Neuronal stem cell (in vitro differentiated cells): ENCODE data around the gene CRISP3.

Experiments used
- DNase-seq: peaks from one replicate; pipeline ENCODE4 v3.0.0-alpha.2; 2013; ENCODE audit warnings: low spot score
- H2AFZ ChIP-seq: one replicate; pipeline ENCODE4 v1.6.1; 2013; ENCODE audit warnings: mild to moderate bottlenecking, low read length, inconsistent platforms
- H2AK5ac ChIP-seq: 2 replicates; pipeline ENCODE4 v1.6.1; 2013; ENCODE audit warnings: low read depth, mild to moderate bottlenecking, inconsistent platforms, low read length, moderate library complexity, mixed read lengths
- H2BK120ac ChIP-seq: 2 replicates; pipeline ENCODE4 v1.6.1; 2013; ENCODE audit warnings: low read depth, mild to moderate bottlenecking, inconsistent platforms, low read length, moderate library complexity, mixed read lengths
- H2BK12ac ChIP-seq: one replicate; pipeline ENCODE4 v1.6.1; 2013; ENCODE audit warnings: low read length, inconsistent platforms
- H2BK15ac ChIP-seq: 2 replicates; pipeline ENCODE4 v1.6.1; 2013; ENCODE audit warnings: mild to moderate bottlenecking, low read length, inconsistent platforms, mixed read lengths
- H2BK5ac ChIP-seq: one replicate; pipeline ENCODE4 v1.6.1; 2013; ENCODE audit warnings: inconsistent platforms, mild to moderate bottlenecking, low read length, moderate library complexity
- H3K14ac ChIP-seq: one replicate; pipeline ENCODE4 v1.6.1; 2013; ENCODE audit warnings: low read length, inconsistent platforms
- H3K18ac ChIP-seq: 2 replicates; pipeline ENCODE4 v1.6.1; 2013; ENCODE audit warnings: low read length, inconsistent platforms
- H3K23ac ChIP-seq: 2 replicates; pipeline ENCODE4 v1.6.1; 2013; ENCODE audit warnings: low read depth, mild to moderate bottlenecking, mixed read lengths, low read length, inconsistent platforms; ENCODE audit not compliant: poor library complexity
- H3K27ac ChIP-seq: replicated peaks from 3 replicates; pipeline ENCODE4 v1.5.1; 2013; ENCODE audit warnings: low read length, inconsistent platforms
- H3K27me3 ChIP-seq, 3 experiments: 2 replicates each; pipeline ENCODE4 v1.6.1; 2013; ENCODE audit warnings: low read length in 3 of 3, mild to moderate bottlenecking in 2 of 3, inconsistent platforms in 1 of 3, low read depth in 1 of 3, mixed read lengths in 1 of 3, moderate library complexity in 1 of 3; ENCODE audit not compliant: control insufficient read depth in 3 of 3, insufficient read depth in 3 of 3
- H3K36me3 ChIP-seq, 2 donors: replicated peaks in 1 of 2; 2 replicates each; pipeline ENCODE4 v1.6.1; 2013; ENCODE audit warnings: low read length in 2 of 2; ENCODE audit not compliant: control insufficient read depth in 2 of 2, insufficient read depth in 2 of 2
- H3K4ac ChIP-seq: 2 replicates; pipeline ENCODE4 v1.6.1; 2013; ENCODE audit warnings: inconsistent platforms, mild to moderate bottlenecking, low read length, moderate library complexity
- H3K4me1 ChIP-seq, 2 donors: 1 replicate in 1 of 2; 2 replicates in 1 of 2; pipeline ENCODE4 v1.6.1; 2013; ENCODE audit warnings: low read length in 2 of 2, low read depth in 1 of 2; ENCODE audit not compliant: control insufficient read depth in 2 of 2, insufficient read depth in 1 of 2
- H3K4me2 ChIP-seq: one replicate; pipeline ENCODE4 v1.6.1; 2013; ENCODE audit warnings: mild to moderate bottlenecking, low read length, inconsistent platforms; ENCODE audit not compliant: insufficient read depth, poor library complexity, severe bottlenecking
- H3K4me3 ChIP-seq, 2 donors: 2 replicates each; pipeline ENCODE4 v1.5.1; 2013; ENCODE audit warnings: low read length in 2 of 2, mild to moderate bottlenecking in 2 of 2, inconsistent platforms in 1 of 2, moderate library complexity in 1 of 2
- H3K79me1 ChIP-seq: one replicate; pipeline ENCODE4 v1.6.1; 2013; ENCODE audit warnings: low read depth, mild to moderate bottlenecking, inconsistent platforms, low read length, moderate library complexity
- H3K9ac ChIP-seq: one replicate; pipeline ENCODE4 v1.6.1; 2013; ENCODE audit warnings: mild to moderate bottlenecking, low read depth, low read length, inconsistent platforms; ENCODE audit not compliant: poor library complexity
- H3K9me3 ChIP-seq, 2 donors: replicated peaks in 1 of 2; 2 replicates each; pipeline versions ENCODE3 to v1.6.1; 2013; ENCODE audit warnings: low read length in 2 of 2, mild to moderate bottlenecking in 2 of 2, inconsistent platforms in 1 of 2, low read depth in 1 of 2, mixed read lengths in 1 of 2, moderate library complexity in 1 of 2; ENCODE audit not compliant: control insufficient read depth in 2 of 2, insufficient read depth in 1 of 2
- H4K8ac ChIP-seq: one replicate; pipeline ENCODE4 v1.6.1; 2013; ENCODE audit warnings: low read depth, mild to moderate bottlenecking, inconsistent platforms, low read length, moderate library complexity
- H4K91ac ChIP-seq: one replicate; pipeline ENCODE4 v1.6.1; 2013; ENCODE audit warnings: low read length, low read depth, mild to moderate bottlenecking, inconsistent platforms; ENCODE audit not compliant: poor library complexity
- WGBS, 2 donors: extraction: QIAGEN DNeasy Blood & Tissue Kit; methylation state at CpG; one replicate each; pipeline ENCODE4 v1.1.7; 2013; ENCODE audit warnings: missing lambda C conversion rate in 2 of 2, mixed read lengths in 1 of 2; ENCODE audit not compliant: insufficient read length in 2 of 2, insufficient replicate concordance in 1 of 2; ENCODE audit errors: extremely low coverage in 2 of 2; 5-methylcytosine and 5-hydroxymethylcytosine counted together

Gene CRISP3

DNA sequence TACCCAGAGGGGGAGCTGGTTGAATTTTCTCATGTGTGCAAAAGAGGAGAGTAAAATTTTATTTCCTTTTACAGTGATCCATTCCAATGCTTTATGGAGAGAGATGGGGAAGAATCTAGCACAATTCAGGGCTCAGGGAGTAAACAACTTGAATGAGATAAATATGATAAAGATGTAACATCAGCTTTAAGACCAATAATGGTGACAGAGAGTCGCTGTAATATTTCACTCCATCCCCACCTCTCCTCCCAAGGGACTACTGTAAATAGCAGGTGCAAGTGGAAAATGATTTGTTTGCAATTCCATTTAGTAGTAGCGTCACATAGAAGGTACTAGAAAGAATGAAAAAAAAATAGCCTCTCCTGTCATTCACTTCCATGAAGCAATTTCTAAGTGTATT is 4.8 kb downstream of the CRISP3 start:
- no peak overlapping the region for H4K91ac ChIP-seq
- H3K14ac ChIP-seq, result no peak overlapping the region
- no peak for DNase-seq
- no peaks in the 10 kb centered on the region for H3K4me1 ChIP-seq
- H2AFZ ChIP-seq, result no peak overlapping the region
- H3K9ac ChIP-seq, result no peak overlapping the region
- no peaks in the 10 kb centered on the region for H3K9me3 ChIP-seq
- no CpG with 5 or more reads among the region's 2 CpGs for WGBS, 2 donors
- H3K4me3 ChIP-seq, result no peak overlapping the region
- no peak overlapping the region for H3K23ac ChIP-seq
- no peak overlapping the region for H3K27ac ChIP-seq
- H3K18ac ChIP-seq, result no peak overlapping the region
- no peak overlapping the region for H4K8ac ChIP-seq
- no peak overlapping the region for H3K4ac ChIP-seq
- H2BK15ac ChIP-seq, result no peak overlapping the region
- no peaks in the 10 kb centered on the region for H3K79me1 ChIP-seq
- no peak overlapping the region for H2BK5ac ChIP-seq
- H2AK5ac ChIP-seq, result no peak overlapping the region
- H3K27me3 ChIP-seq, result no peaks in the 10 kb centered on the region
- H2BK12ac ChIP-seq, result no peak overlapping the region
- no peak overlapping the region for H3K4me2 ChIP-seq
- H2BK120ac ChIP-seq, result no peak overlapping the region
- no peaks in the 10 kb centered on the region for H3K36me3 ChIP-seq

- H4K91ac ChIP-seq, result no peak overlapping the region
- no peak overlapping the region for H2BK12ac ChIP-seq
- no peaks in the 10 kb centered on the region for H3K36me3 ChIP-seq
- H3K27ac ChIP-seq, result no peak overlapping the region
- no peak overlapping the region for H3K23ac ChIP-seq
- no peaks in the 10 kb centered on the region for H3K27me3 ChIP-seq
- no peak for DNase-seq
- H3K79me1 ChIP-seq, result no peaks in the 10 kb centered on the region
- H3K4me3 ChIP-seq, result no peak overlapping the region
- H3K4ac ChIP-seq, result no peak overlapping the region
- no CpG with 5 or more reads among the region's 4 CpGs for WGBS, 2 donors
- H3K14ac ChIP-seq, result no peak overlapping the region
- H3K9me3 ChIP-seq, result no peaks in the 10 kb centered on the region
- no peak overlapping the region for H3K9ac ChIP-seq
- no peak overlapping the region for H2AK5ac ChIP-seq
- H3K4me2 ChIP-seq, result no peak overlapping the region
- H3K4me1 ChIP-seq, result no peaks in the 10 kb centered on the region
- no peak overlapping the region for H2BK120ac ChIP-seq
- H2AFZ ChIP-seq, result no peak overlapping the region
- H2BK15ac ChIP-seq, result no peak overlapping the region
- H3K18ac ChIP-seq, result no peak overlapping the region
- H2BK5ac ChIP-seq, result no peak overlapping the region
- H4K8ac ChIP-seq, result no peak overlapping the region
Measured at GRCh38 chr6:49736017-49736508, 8.1 kb downstream of the CRISP3 start.

DNA sequence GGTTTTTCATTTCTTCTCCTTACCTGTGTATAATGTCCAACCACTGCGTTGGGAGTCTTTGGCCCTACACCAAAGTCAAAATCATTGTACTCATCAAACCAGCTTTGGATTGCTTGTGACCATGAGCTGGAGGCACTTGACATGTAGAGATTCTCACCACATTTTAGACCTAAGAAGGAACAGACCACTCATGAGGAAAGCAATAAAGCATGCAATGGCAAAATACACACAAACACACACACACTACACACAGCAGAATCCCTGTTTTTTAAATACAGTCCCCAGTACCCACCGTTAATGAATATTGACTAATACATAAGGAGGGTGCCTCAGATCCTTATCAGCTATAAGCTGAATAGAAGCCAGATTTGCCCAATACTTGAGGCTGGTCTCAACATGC is 10.5 kb downstream of the CRISP3 start:
- Histone ChIP-seq H3K4me2 (no peak overlapping the region), H2BK120ac (no peak overlapping the region)
- WGBS, 2 donors, result no CpG with 5 or more reads among the region's 2 CpGs

DNA sequence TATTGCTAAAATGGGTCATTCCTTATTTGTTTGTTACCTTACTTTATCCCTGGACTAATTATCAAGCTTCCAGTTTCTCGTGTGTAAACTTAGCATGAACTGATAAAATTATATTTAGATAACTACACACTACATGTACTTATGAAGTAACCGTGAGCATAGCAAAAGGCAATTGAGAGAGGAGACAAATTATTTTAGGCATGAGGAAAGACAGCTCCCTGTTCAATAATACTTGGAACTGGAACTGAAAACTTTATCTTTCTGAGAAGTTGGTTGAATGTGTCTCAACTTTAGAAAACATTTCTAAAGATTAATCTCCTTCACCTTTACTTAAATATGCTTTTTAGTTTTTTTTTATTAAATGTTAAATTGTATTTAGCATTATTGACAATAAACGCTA is 11.4 kb downstream of the CRISP3 start:
- no peak overlapping the region for H3K4ac ChIP-seq
- H4K8ac ChIP-seq, result no peak overlapping the region
- no peak overlapping the region for H2AK5ac ChIP-seq
- H3K79me1 ChIP-seq, result peaks cover 3% of the 10 kb centered on the region
- no peak overlapping the region for H3K9ac ChIP-seq
- H2BK120ac ChIP-seq, result no peak overlapping the region
- H3K23ac ChIP-seq, result no peak overlapping the region
- H2AFZ ChIP-seq, result no peak overlapping the region
- no peak overlapping the region for H3K4me2 ChIP-seq
- H4K91ac ChIP-seq, result no peak overlapping the region
- no peak overlapping the region for H3K18ac ChIP-seq
- WGBS, 2 donors, result no CpG with 5 or more reads among the region's 3 CpGs
- H3K4me3 ChIP-seq, result no peak overlapping the region
- H2BK5ac ChIP-seq, result no peak overlapping the region
- no peaks in the 10 kb centered on the region for H3K27me3 ChIP-seq
- H3K14ac ChIP-seq, result no peak overlapping the region
- no peak overlapping the region for H3K27ac ChIP-seq
- no peak overlapping the region for H2BK15ac ChIP-seq
- no peaks in the 10 kb centered on the region for H3K9me3 ChIP-seq
- no peak overlapping the region for H2BK12ac ChIP-seq
- H3K4me1 ChIP-seq, result no peaks in the 10 kb centered on the region
- DNase-seq, result no peak
- no peaks in the 10 kb centered on the region for H3K36me3 ChIP-seq

More for the DNA sequence above, 10.5 kb downstream of the CRISP3 start:
- no peak overlapping the region for H3K9ac ChIP-seq
- H2AK5ac ChIP-seq, result no peak overlapping the region
- no peak overlapping the region for H3K18ac ChIP-seq
- H3K27ac ChIP-seq, result no peak overlapping the region
- H2AFZ ChIP-seq, result no peak overlapping the region
- H2BK5ac ChIP-seq, result no peak overlapping the region
- H3K36me3 ChIP-seq, result no peaks in the 10 kb centered on the region
- H3K9me3 ChIP-seq, result no peaks in the 10 kb centered on the region
- H3K4ac ChIP-seq, result no peak overlapping the region
- no peak overlapping the region for H3K23ac ChIP-seq
- no peak overlapping the region for H4K91ac ChIP-seq
- H3K79me1 ChIP-seq, result peaks cover 3% of the 10 kb centered on the region
- H2BK15ac ChIP-seq, result no peak overlapping the region
- H3K27me3 ChIP-seq, result no peaks in the 10 kb centered on the region
- no peak overlapping the region for H3K4me3 ChIP-seq
- H3K14ac ChIP-seq, result no peak overlapping the region
- H4K8ac ChIP-seq, result no peak overlapping the region
- no peak for DNase-seq
- no peak overlapping the region for H2BK12ac ChIP-seq
- H3K4me1 ChIP-seq, result no peaks in the 10 kb centered on the region
